ENCODE results near the gene ARHGAP10.

ARHGAP10 gene

GRCh38 chr4:147834480-147834879 is 102.6 kb downstream of the ARHGAP10 start:
- no peak for TF ChIP-seq TEAD4 (IDR thresholded peaks at IDR 0.05)
- TF ChIP-seq EP300 (IDR thresholded peaks at IDR 0.05; ENCODE audit: borderline replicate concordance): no peak
- no peak for TF ChIP-seq RAD21 (IDR thresholded peaks at IDR 0.05; ENCODE audit: low read depth)
- TF ChIP-seq FOXM1 (IDR thresholded peaks at IDR 0.05; ENCODE audit: borderline replicate concordance, low read depth): no peak
- TF ChIP-seq NFIC (IDR thresholded peaks at IDR 0.05): no peak
- TF ChIP-seq CREB1 (IDR thresholded peaks at IDR 0.05; ENCODE audit: low read depth): no peak
- TF ChIP-seq ZBTB7A (IDR thresholded peaks at IDR 0.05; ENCODE audit: low read depth): no peak
- no peak for TF ChIP-seq TCF12 (IDR thresholded peaks at IDR 0.05; ENCODE audit: low read depth)
- TF ChIP-seq TAF1 (IDR thresholded peaks at IDR 0.05; ENCODE audit: low read depth): no peak
- no peak for TF ChIP-seq USF1 (IDR thresholded peaks at IDR 0.05)
- TF ChIP-seq YY1 (IDR thresholded peaks at IDR 0.05; ENCODE audit: low read depth): no peak
- TF ChIP-seq REST (IDR thresholded peaks at IDR 0.05; ENCODE audit: low read depth): no peak
- no peak for TF ChIP-seq EGR1 (IDR thresholded peaks at IDR 0.05)
- TF ChIP-seq CEBPB (IDR thresholded peaks at IDR 0.05): no peak
- TF ChIP-seq MAX (IDR thresholded peaks at IDR 0.05): no peak

- TF ChIP-seq ZBTB7A (IDR thresholded peaks at IDR 0.05; ENCODE audit: low read depth) (no peak), RAD21 (IDR thresholded peaks at IDR 0.05; ENCODE audit: low read depth) (no peak), EGR1 (IDR thresholded peaks at IDR 0.05) (no peak), CREB1 (IDR thresholded peaks at IDR 0.05; ENCODE audit: low read depth) (no peak)
Measured at GRCh38 chr4:147836807-147837206, 104.9 kb downstream of the ARHGAP10 start.

- TF ChIP-seq CREB1 (IDR thresholded peaks at IDR 0.05; ENCODE audit: low read depth): no peak
Measured at GRCh38 chr4:147837435-147837834, 105.5 kb downstream of the ARHGAP10 start.

GRCh38 chr4:147837854-147838253 is 106.0 kb downstream of the ARHGAP10 start:
- no peak for TF ChIP-seq MAX (IDR thresholded peaks at IDR 0.05)
- no peak for TF ChIP-seq YY1 (IDR thresholded peaks at IDR 0.05; ENCODE audit: low read depth)

- TF ChIP-seq FOXM1 (IDR thresholded peaks at IDR 0.05; ENCODE audit: borderline replicate concordance, low read depth): no peak
- no peak for TF ChIP-seq ZBTB7A (IDR thresholded peaks at IDR 0.05; ENCODE audit: low read depth)
- no peak for TF ChIP-seq USF1 (IDR thresholded peaks at IDR 0.05)
- TF ChIP-seq NFIC (IDR thresholded peaks at IDR 0.05): no peak
- no peak for TF ChIP-seq CEBPB (IDR thresholded peaks at IDR 0.05)
- TF ChIP-seq YY1 (IDR thresholded peaks at IDR 0.05; ENCODE audit: low read depth): no peak
- no peak for TF ChIP-seq EP300 (IDR thresholded peaks at IDR 0.05; ENCODE audit: borderline replicate concordance)
- no peak for TF ChIP-seq REST (IDR thresholded peaks at IDR 0.05; ENCODE audit: low read depth)
- no peak for TF ChIP-seq RAD21 (IDR thresholded peaks at IDR 0.05; ENCODE audit: low read depth)
- TF ChIP-seq TCF12 (IDR thresholded peaks at IDR 0.05; ENCODE audit: low read depth): no peak
- TF ChIP-seq MAX (IDR thresholded peaks at IDR 0.05): no peak
- TF ChIP-seq EGR1 (IDR thresholded peaks at IDR 0.05): no peak
Measured at GRCh38 chr4:147839200-147839599, 107.3 kb downstream of the ARHGAP10 start.

GRCh38 chr4:147839663-147840062 is 107.8 kb downstream of the ARHGAP10 start:
- TF ChIP-seq TCF12 (IDR thresholded peaks at IDR 0.05; ENCODE audit: low read depth) (no peak), CEBPB (IDR thresholded peaks at IDR 0.05) (no peak), NFIC (IDR thresholded peaks at IDR 0.05) (no peak), ZBTB7A (IDR thresholded peaks at IDR 0.05; ENCODE audit: low read depth) (no peak), USF1 (IDR thresholded peaks at IDR 0.05) (no peak), TEAD4 (IDR thresholded peaks at IDR 0.05) (no peak), TAF1 (IDR thresholded peaks at IDR 0.05; ENCODE audit: low read depth) (no peak), MAX (IDR thresholded peaks at IDR 0.05) (no peak), EP300 (IDR thresholded peaks at IDR 0.05; ENCODE audit: borderline replicate concordance) (no peak), EGR1 (IDR thresholded peaks at IDR 0.05) (no peak), FOXM1 (IDR thresholded peaks at IDR 0.05; ENCODE audit: borderline replicate concordance, low read depth) (no peak), RAD21 (IDR thresholded peaks at IDR 0.05; ENCODE audit: low read depth) (no peak)
